Ishikawa (cell line): ENCODE data around the gene NEURL3.

Experiments
- CEBPB ChIP-seq: IDR thresholded peaks from 2 replicates; pipeline ENCODE4 v1.6.1; 2012
- CREB1 ChIP-seq: IDR thresholded peaks from 2 replicates; pipeline ENCODE4 v1.6.1; 2012; ENCODE audit warnings: low read depth
- EGR1 ChIP-seq: IDR thresholded peaks from 2 replicates; pipeline ENCODE4 v1.6.1; 2012
- EP300 ChIP-seq: IDR thresholded peaks from 2 replicates; pipeline ENCODE4 v1.6.1; 2012; ENCODE audit warnings: borderline replicate concordance
- FOXM1 ChIP-seq: IDR thresholded peaks from 2 replicates; pipeline ENCODE4 v1.6.1; 2012; ENCODE audit warnings: low read depth, borderline replicate concordance
- MAX ChIP-seq: IDR thresholded peaks from 2 replicates; pipeline ENCODE4 v1.6.1; 2012
- NFIC ChIP-seq: IDR thresholded peaks from 2 replicates; pipeline ENCODE4 v1.6.1; 2012
- RAD21 ChIP-seq: IDR thresholded peaks from 2 replicates; pipeline ENCODE4 v1.6.1; 2012; ENCODE audit warnings: low read depth
- REST ChIP-seq: IDR thresholded peaks from 2 replicates; pipeline ENCODE4 v1.6.1; 2012; ENCODE audit warnings: low read depth, mild to moderate bottlenecking
- TAF1 ChIP-seq: IDR thresholded peaks from 2 replicates; pipeline ENCODE4 v1.6.1; 2012; ENCODE audit warnings: low read depth, mild to moderate bottlenecking
- TCF12 ChIP-seq: IDR thresholded peaks from 2 replicates; pipeline ENCODE4 v1.6.1; 2012; ENCODE audit warnings: low read depth
- TEAD4 ChIP-seq: IDR thresholded peaks from 2 replicates; pipeline ENCODE4 v1.6.1; 2012
- USF1 ChIP-seq: IDR thresholded peaks from 2 replicates; pipeline ENCODE4 v1.6.1; 2012
- YY1 ChIP-seq: IDR thresholded peaks from 2 replicates; pipeline ENCODE4 v1.6.1; 2012; ENCODE audit warnings: low read depth
- ZBTB7A ChIP-seq: IDR thresholded peaks from 2 replicates; pipeline ENCODE4 v1.6.1; 2012; ENCODE audit warnings: low read depth

NEURL3 gene

GRCh38 chr2:96531366-96531765 lies 26.2 kb upstream of the NEURL3 start:
- no peak for TF ChIP-seq REST
- no peak for TF ChIP-seq CREB1
- TF ChIP-seq EGR1: no peak
- TF ChIP-seq TAF1: no peak
- no peak for TF ChIP-seq CEBPB
- TF ChIP-seq TEAD4: no peak
- TF ChIP-seq FOXM1: no peak
- no peak for TF ChIP-seq EP300
- TF ChIP-seq MAX: no peak
- no peak for TF ChIP-seq ZBTB7A
- no peak for TF ChIP-seq RAD21
- no peak for TF ChIP-seq NFIC
- no peak for TF ChIP-seq USF1
- no peak for TF ChIP-seq TCF12
- no peak for TF ChIP-seq YY1

GRCh38 chr2:96530474-96531357 lies 25.6 kb upstream of the NEURL3 start:
- TF ChIP-seq YY1 (no peak), EP300 (no peak), ZBTB7A (no peak), TAF1 (no peak), FOXM1 (no peak), MAX (no peak), NFIC (no peak), USF1 (no peak), CREB1 (no peak), CEBPB (no peak), TCF12 (no peak), EGR1 (no peak), RAD21 (no peak), TEAD4 (no peak), REST (no peak)

- TF ChIP-seq USF1 (no peak), EP300 (no peak), EGR1 (no peak), YY1 (no peak), TEAD4 (no peak)
Observed at GRCh38 chr2:96530144-96530430, 24.9 kb upstream of the NEURL3 start.

GRCh38 chr2:96529376-96530143 lies 24.4 kb upstream of the NEURL3 start:
- TF ChIP-seq EGR1 (no peak), ZBTB7A (no peak), TEAD4 (no peak), NFIC (no peak), TAF1 (no peak), FOXM1 (no peak), MAX (no peak), EP300 (no peak), CREB1 (no peak)
